ENCODE results near the gene EIF4EBP2. TPM values are rescaled to one million over a fixed set of nuclear protein-coding genes. Genes with fewer than 3 reads are reported as not detected.

EIF4EBP2 gene
- total RNA-seq, 1 donor from 2014 or later, result 92.7 TPM

DNA sequence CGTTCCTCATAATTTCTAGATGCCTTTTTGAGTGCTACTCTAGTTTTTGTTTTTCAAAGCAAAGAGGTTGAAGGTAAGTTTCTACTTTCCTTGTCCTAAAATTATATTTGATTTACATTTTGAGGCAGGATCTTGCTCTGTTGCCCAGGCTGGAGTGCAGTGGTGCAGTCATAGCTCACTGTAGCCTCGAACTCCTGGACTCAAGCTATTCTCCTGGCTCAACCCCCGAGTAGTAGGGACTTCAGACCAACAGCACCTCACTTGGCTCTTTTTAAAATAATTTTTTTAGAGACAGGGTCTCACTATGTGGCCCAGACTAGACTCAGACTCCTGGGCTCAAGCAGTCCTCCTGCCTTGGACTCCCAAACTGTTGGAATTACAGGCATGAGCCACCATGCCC lies 14.8 kb downstream of the EIF4EBP2 start:
- DNase-seq (no peak), ATAC-seq (ENCODE audit: poor library complexity) (no peak)
- intact Hi-C loops (cut with DNase I), result no loop called here

DNA sequence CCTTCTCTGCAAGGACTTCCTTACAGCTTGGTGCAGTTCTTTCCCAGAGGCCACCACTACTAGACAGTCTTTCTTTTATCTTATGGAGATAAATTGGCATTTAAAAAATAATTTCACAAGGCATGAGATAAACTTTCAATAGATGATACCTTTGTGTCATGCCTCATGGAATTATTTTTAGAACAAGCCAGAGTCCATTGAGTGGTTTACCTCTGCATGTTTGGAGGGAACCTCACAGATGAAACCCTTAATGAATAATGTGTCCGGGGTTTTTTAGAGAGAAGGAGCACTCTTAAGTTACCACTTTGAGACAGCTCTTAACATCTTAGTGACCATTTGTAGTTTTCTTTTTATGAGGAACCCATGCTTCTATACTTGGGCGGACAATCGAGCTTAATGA lies 20.4 kb downstream of the EIF4EBP2 start:
- DNase-seq (no peak), ATAC-seq (ENCODE audit: poor library complexity) (no peak)
- intact Hi-C loops (cut with DNase I), result no loop called here

DNA sequence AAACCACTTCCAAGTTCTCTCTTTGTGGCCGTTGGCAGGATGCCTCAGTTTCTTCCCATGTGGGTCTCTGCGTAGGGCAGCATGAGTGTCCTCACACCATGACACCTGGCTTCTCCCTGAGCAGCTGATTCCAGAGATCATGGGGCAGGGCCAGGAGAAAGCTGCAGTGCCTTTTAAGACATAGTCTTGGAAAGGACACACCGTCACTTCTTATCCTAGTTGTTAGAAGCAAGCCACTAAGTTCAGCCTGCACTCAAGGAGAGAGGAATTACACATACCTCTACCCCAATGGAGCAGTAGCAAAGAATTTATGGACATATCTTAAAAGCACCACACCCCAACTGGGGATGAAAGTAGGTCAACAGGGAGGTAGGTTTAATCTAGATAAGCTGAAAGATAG lies 21.2 kb downstream of the EIF4EBP2 start:
- no peak for DNase-seq
- ATAC-seq (ENCODE audit: poor library complexity), result no peak
- intact Hi-C loops (cut with DNase I), result no loop called here

DNA sequence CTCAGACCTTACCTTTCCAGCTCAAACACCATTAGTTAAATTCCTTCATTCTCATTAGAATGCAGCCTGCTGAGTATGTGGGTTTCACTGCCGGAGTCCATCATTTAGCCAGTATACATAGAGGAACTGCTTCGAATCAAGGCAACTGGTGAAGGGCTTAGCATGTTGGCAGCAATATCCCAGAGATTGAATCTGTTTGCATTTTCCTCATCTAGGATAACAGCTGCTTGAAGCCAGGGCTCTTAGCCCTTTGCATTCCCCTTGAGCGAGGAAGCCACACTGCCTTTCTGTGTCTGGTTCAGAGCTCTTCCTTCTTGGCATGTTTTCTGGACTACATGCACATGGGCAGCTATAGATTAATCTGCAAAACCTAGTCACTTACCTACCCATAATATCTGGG lies 22.9 kb downstream of the EIF4EBP2 start:
- DNase-seq (no peak), ATAC-seq (ENCODE audit: poor library complexity) (no peak)
- intact Hi-C loops (cut with DNase I), result no loop called here

DNA sequence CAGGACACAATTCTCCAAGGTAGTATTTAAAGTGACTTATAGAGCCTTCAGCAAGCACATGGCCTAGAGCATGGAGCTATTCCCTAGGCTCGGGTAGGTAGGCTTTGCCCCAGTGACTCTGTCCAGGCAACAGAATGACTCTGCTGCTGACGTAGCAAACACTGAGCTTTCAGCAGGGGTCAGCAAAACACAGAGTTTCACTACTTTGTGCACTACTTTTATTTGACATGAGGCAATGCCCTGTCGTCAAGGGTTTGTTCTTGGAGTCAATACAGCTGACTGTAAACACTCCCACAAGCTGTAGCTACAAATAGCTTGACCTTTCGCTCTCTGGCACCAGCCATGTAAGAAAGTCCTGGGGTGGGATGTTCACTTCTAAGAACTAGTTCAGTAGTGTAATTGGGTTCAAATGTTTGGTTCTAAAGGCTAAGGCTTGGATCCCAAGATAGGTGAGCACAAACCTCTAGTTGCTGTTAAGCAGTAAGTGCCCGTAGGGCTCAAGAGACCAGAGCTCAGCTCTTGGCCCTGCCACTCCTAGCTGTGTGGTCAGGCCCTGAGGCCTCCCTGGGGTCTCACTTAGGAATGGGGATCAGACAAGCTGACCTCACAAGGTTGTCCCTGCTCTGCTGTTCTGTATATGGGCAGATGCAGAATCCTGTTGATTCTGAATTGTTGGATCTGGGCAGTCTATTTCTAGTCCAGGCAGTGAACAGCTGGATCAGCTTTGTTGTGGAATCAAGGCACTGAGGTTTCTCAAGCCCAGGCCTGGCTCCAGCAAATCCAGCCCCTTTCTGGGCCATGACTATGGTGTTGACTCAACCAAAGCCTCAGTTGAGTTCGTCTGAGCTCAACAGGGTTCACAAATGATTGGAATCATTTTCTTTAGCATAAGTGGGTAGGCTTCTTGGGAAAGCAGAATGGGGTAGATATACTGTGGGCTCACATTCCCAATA lies 26.8 kb downstream of the EIF4EBP2 start:
- intact Hi-C loops (cut with DNase I), result no loop called here
- peak; percentile 59 for DNase-seq
- peak; percentile 87 for ATAC-seq (ENCODE audit: poor library complexity)

DNA sequence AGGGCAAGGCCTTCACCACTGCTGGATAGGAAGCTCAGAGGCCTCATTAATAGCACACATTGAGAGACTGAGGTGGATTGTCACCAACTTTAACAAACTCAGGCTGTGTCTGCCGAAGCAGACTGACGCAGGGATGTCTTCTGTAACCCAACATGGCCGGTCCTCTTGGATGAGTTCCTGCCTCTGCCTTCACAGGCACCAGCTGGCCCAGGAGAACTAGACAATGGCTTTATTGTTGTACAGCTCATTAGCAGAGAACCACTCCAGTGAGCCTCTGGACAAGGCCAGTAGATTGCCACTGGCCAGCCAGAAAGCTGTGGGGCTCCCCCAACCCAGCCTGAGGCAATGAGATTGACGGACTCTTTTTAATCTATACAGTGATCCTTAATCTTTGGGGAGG lies 28.2 kb downstream of the EIF4EBP2 start:
- DNase-seq (peak; percentile 69), ATAC-seq (ENCODE audit: poor library complexity) (peak; percentile 17)
- intact Hi-C loops (cut with DNase I), result no loop called here

DNA sequence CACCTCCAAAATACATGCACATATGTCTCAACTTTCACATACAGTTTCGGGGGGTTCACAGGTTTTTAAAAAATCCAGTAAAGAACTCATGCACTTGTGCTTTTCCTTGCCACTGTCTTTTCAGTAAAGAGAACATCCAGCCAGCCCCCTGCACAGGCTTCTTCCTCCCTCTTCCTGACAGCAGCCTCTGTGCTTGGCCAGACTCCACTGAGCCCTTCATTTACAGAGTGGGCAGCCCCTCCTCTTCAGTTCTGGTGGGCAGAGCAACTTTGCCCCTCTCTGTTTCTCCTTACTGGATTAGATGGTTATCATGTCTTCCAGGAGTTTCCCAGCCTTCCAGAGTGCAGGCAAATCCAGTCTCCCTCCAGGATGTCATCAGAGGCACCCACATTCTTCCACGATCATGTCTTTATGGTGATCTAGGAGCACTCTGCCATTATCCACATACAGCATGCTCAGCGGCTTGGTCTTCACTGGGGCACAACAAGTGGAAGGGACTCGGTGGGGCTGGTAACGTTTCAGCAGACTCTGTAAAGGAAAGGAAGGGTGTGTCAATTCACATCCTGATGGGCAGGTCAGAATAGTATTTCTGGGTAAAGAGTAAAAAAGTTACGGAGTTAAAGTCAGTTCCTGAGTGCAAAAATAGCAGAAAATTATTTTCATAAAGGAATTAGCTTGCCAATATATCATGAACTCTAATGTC lies 28.8 kb downstream of the EIF4EBP2 start:
- intact Hi-C loops (cut with DNase I), result no loop called here
- no peak for DNase-seq

DNA sequence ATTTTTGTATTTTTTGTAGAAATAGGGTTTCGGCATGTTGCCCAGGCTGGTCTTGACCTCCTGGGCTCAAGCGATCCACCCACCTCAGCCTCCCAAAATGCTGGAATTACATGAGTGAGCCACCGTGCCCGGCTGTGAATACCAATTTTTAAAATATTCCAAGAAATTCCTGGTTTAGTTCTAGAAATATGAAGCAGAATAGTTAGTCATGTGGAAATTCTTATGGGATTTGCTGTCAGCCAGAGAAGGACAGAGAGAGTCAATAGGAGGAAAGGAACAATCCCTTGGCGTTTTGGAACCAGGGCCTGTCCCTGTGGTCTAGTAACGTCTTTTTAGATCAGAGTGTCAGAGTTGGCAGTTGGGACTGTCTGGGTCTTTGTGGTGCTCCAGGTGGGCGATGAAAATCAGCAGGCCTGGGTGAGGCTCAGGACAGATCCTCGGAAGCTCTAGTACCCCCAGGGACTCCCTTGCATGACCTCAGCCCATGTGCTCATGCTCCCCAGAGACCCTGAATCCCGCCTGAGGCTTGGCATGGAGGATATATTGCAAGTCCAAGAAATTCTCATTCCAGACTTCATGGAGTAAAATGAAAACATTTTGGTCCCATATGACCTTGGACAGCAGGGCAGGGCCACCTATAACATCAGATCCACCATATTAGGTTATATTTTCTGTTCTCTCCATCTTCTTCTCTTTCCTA lies 29.8 kb downstream of the EIF4EBP2 start:
- DNase-seq, result peak; percentile 56
- intact Hi-C loops (cut with DNase I), result no loop called here
- ATAC-seq (ENCODE audit: poor library complexity), result peak; percentile 4

More for the DNA sequence above, 28.8 kb downstream of the EIF4EBP2 start:
- ATAC-seq (ENCODE audit: poor library complexity), result no peak

DNA sequence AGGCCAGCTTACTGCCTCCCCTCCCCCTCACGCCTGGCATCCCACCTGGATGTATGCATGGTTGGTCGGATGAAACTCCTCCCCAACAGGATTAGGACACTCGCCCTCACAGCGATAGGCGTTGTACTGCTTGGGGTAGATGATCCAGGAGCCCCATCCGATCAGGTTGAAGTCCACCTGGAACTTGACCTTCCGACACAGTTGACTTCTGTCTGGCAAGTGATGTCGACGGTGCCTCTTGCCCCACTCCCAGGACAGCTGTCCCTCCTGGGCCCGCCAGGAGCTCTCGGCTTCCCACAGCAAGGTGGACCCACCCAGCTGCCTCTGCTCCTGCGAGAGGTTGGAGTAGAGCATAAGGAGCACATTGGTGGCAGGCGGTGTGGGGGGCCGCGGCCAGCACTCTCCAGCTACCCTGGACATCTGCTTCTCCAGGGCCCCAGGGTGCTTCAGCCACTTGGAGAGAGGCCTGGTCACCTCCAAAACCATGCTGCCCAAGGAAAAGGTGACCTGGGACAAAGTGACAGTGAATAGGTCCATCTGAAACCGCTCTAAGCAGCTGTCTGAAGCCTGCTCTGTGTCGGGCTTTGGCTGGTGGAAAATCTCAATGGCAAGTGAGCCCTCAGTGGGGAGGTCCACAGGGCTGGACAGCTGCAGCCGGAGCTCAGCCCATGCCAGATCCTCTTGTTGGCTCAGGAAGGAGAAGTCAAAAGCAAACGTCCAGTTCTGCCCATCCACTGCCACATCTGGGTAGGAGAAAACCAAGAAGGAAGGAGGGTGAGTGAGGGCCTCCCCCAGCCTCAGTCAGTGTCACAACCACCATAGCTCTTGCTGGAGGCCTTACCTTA lies 31.5 kb downstream of the EIF4EBP2 start:
- ATAC-seq (ENCODE audit: poor library complexity), result no peak
- intact Hi-C loops (cut with DNase I), result no loop called here
- DNase-seq, result no peak

DNA sequence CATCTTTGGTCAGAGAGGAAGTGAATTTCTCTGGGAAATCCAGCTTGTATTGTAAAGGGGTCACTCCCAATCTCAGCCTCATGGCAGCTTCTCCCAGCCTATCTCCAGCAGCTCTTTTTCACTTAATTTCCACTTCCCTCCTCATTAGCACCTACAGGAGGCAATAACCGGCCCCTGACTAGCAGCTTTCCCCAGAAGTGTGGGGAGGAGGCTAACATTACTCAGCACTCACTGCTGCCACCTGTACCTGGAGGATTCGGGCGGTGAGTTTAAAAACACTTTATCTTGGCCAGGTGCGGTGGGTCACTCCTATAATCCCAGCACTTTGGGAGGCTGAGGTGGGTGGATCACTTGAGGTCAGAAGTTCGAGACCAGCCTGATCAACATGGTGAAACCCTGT lies 33.8 kb downstream of the EIF4EBP2 start:
- DNase-seq (no peak), ATAC-seq (ENCODE audit: poor library complexity) (no peak)
- intact Hi-C loops (cut with DNase I), result no loop called here

DNA sequence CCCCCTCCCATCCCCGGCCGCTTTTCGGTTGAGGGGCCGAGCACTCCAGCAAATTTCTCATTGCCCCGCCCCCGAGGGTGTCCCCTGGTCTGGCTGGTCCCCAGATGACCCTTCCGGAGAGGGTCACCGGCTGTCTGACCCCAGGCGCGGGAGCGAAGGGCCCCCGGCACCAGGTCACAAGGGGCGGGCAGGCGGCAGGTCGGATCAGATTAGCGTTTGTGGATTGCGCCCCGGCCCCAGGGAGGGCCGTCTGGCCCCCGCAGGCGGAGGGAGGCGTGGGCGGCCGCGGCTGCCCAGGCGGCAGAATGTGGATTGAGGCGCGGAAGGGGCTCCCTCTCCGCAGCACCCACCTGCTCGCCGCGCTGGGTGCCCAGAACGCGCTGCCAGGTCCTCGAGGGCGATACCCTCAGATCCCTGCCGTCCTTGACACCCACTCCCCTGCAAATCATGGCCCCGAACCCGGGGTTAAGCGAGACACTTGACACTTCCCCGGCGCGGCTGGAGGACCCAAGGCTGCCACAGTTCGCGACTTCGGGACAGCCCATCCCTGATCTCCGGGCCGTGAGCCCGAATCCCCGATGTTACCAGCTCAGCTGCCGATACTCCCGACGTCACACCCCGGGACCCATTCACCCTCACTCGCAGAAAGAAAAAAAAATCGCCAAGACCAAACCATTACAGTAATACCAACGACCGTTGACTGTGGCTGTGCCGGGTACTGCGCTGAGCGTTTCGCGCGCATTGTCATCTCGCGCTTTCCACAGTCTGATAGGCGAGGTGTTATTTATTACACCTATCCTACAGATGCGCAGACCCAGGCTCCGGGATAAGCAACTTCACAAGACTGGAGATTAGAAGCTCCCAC lies 36.6 kb downstream of the EIF4EBP2 start:
- ATAC-seq (ENCODE audit: poor library complexity), result peak; percentile 27

DNA sequence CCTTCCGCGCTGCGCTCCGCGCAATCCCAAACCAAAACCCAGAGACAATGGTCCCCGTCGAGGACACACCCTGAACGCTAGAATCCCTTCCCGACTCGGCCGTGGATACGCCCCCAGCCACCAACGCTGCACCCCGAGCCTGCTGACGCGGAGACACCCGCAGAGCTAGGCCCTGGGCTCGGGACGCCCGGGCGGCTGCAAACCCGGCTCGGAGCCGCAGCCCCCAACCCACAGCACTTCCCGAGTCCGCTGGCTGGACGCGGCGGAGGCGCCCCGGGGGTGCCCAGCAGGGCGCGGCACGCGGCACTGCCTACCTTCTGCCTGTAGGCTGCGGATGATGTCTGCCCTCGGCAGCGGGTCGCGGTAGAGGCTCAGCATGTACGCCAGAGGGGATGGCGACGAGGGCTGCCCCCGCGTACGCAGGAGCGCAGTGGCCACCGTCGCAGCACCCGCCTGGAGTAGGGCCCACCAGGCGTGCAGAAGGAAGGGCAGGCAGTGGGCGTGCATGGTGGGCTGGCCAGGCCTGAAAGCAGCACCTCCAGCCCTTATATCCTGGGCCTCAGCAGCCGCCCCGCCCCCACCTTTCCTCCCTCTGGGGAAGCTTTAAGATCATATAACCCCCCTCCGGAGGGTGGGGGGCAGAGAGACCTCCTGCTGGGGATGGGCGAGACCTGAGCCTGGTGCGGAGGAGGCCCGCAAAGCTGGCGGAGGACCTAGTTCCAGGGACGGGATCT lies 37.4 kb downstream of the EIF4EBP2 start, which contains the start of gene NODAL:
NODAL (minus strand) TSS at position 521 of the 734 bp plus-strand sequence; CDS start at position 507, 14 bp downstream.
- DNase-seq, result no peak
- intact Hi-C loops (cut with DNase I), result no loop called here
- peak; percentile 21 for ATAC-seq (ENCODE audit: poor library complexity)

More for the DNA sequence above, 36.6 kb downstream of the EIF4EBP2 start:
- intact Hi-C loops (cut with DNase I), result no loop called here
- DNase-seq, result peak; percentile 40

DNA sequence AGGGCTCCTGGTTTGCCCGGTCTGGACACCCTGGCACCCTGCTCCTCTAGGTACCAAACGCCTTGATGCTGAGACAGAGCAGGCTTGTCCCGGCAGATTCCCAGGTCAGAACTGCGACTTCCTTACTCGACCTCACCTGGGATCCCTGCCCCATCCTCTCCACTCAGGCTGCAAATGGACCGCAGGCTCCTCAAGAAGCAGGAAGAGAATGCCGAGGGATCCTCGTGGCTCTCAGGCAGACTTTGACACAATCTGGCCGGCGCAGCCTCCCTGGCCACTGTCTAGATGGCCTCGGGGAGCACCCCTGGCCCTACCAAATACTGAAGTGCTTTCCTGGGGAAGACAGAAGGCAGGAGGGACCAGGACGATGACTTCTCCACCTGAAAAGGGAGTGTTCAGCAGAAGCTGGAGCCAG lies 38.0 kb downstream of the EIF4EBP2 start:
- DNase-seq, result no peak
- ATAC-seq (ENCODE audit: poor library complexity), result no peak
- intact Hi-C loops (cut with DNase I), result no loop called here

DNA sequence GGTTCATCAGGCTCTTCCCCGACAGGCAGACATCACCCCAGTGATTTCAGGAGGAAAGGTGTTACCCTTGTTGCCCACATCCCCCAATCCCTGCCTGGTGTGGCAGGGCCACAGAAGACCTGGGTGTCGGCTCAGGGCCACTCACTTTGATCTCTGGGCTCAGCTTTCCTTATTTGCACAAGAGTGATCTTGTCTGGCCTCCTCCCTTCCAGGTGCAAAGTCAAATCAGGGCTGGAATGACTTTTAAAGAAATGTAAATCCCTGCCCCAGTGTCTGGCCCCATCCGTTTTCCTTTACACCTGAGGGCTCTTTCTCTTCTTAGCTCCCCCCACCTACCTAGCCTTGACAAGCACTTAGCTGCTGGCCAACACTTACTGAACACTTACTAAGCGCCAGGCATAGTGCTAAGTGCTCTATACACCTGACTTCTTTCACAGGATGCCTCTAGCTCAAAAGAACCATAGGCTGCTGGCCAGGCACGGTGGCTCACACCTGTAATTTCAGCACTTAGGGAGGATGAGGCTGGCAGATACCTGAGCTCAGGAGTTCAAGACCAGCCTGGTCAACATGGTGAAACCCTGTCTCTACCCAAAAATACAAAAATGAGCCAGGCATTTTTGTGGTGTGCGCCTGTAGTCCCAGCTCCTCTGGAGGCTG lies 38.5 kb downstream of the EIF4EBP2 start:
- intact Hi-C loops (cut with DNase I), result no loop called here
- ATAC-seq (ENCODE audit: poor library complexity), result no peak
- no peak for DNase-seq

DNA sequence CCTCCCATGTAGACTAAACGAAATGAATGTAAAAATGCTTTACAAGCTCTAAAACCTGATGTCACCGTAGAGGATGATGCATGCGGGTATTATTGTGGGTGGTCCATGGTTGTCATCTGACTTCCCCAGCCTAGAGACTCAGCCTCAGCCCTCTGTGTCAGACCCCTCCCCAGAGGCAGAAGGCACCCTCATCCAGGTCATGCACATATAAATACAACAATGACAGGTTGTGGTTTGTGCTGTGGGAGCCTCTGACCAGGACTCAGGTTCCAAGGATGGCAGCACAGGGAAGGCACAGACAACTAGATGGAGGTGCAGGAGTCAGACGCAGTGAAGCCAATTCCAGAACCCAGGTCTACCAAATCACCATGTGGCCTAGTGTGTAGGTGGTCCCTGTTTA lies 40.8 kb downstream of the EIF4EBP2 start:
- no peak for DNase-seq

More for the DNA sequence above, 40.8 kb downstream of the EIF4EBP2 start:
- ATAC-seq (ENCODE audit: poor library complexity), result no peak
- intact Hi-C loops (cut with DNase I), result no loop called here

All from Right ventricle myocardium superior (tissue), 1 donor.